ENCODE results near the gene TPTE.
"Not testable (repeated sequence)": the region's sequence is repeated elsewhere in the genome, so short reads cannot be mapped to it uniquely, and the experiment has no call there.

TPTE gene

DNA sequence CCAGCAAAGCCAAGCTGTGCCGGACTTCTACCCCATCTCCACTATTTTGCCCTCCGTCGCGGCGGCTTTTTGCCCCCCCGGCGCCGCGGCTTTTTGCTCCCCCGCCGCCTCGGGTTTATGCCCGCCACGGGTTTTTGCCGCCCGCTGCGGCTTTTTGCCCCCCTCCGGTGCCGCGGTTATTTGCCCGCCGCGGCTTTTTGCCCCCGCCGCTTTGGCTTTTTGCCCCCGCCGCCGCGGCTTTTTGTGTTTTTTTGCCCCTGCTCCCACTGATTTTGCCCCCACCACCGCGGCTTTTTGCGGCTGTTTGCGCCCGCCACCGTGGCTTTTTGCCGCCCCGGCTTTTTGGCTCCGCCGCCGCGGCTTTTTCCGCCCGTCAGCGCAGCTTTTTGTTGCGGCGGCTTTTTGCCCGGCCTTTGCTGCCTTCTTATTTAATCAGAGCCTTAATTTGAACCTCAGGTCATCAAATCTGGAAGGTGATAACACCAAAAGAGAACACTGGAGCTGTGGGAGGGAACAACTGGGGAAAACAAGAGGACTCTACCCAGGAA, 106.0 kb downstream of the TPTE start:
- no peak overlapping the region for H3K18ac ChIP-seq (ENCODE audit: low read length)
- H4K8ac ChIP-seq (ENCODE audit: low read depth, low read length), result no peak overlapping the region
- H2AFZ ChIP-seq (ENCODE audit: insufficient read depth, low read length, poor library complexity), result no peak overlapping the region
- peaks cover 13% of the 10 kb centered on the region for H3K9me3 ChIP-seq (ENCODE audit: insufficient read depth, low read depth, low read length)
- H3K27ac ChIP-seq (ENCODE audit: low read depth, low read length), result no peak overlapping the region
- no peak overlapping the region for H2BK5ac ChIP-seq (ENCODE audit: low read depth, low read length, poor library complexity)
- H2AK5ac ChIP-seq (ENCODE audit: low read length), result no peak overlapping the region
- no peak overlapping the region for H2BK120ac ChIP-seq (ENCODE audit: insufficient read depth, low read length, poor library complexity)
- no peaks in the 10 kb centered on the region for H3K79me2 ChIP-seq (ENCODE audit: control insufficient read depth, insufficient read depth, low read length, poor library complexity)
- no peak overlapping the region for H3K14ac ChIP-seq (ENCODE audit: low read length)
- no peaks in the 10 kb centered on the region for H3K4me1 ChIP-seq (ENCODE audit: control insufficient read depth in 1 of 2, insufficient read depth in 2 of 2, low read length in 2 of 2)
- no peak overlapping the region for H3K23ac ChIP-seq (ENCODE audit: low read length)
- H3K36me3 ChIP-seq (ENCODE audit: control insufficient read depth in 1 of 2, insufficient read depth in 2 of 2, low read length in 2 of 2), result no peaks in the 10 kb centered on the region
- no CpG with 5 or more reads among the region's 47 CpGs for WGBS (ENCODE audit: extremely low coverage, insufficient coverage, insufficient read length)
- DNase-seq, result no peak
- H4K12ac ChIP-seq (ENCODE audit: low read depth, low read length), result no peak overlapping the region
- H3K4me2 ChIP-seq (ENCODE audit: low read length), result no peak overlapping the region
- no peaks in the 10 kb centered on the region for H3K79me1 ChIP-seq (ENCODE audit: low read length)
- H3K9ac ChIP-seq (ENCODE audit: low read length), result no peak overlapping the region
- no peak overlapping the region for H3K4ac ChIP-seq (ENCODE audit: low read depth, low read length)
- H3K27me3 ChIP-seq (ENCODE audit: insufficient read depth, low read length), result no peaks in the 10 kb centered on the region
- no peak overlapping the region for H3K4me3 ChIP-seq (ENCODE audit: low read depth, low read length)
- no peak overlapping the region for H4K91ac ChIP-seq (ENCODE audit: low read depth, low read length)
- H2BK12ac ChIP-seq (ENCODE audit: low read length), result no peak overlapping the region

DNA sequence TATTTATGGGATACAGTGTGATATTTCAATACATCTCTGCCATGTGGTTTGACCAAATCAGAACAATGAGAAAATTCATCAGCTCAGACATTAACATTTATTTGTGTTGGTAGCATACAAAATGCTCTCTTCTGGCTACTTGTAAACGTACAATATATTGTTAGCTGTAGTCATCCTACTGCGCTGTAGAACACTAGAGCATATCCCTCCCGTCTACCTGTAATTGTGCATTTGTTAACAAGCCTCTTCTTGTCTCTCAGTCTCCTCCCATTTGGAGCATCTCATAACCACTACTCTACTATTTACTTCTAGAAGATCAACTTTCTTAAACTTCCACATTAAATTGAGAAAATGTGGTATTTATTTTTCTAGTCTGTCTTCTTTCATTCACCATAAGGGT, 107.9 kb downstream of the TPTE start:
- not testable (repeated sequence) for H4K12ac ChIP-seq (ENCODE audit: low read depth, low read length); H3K79me2 ChIP-seq (ENCODE audit: control insufficient read depth, insufficient read depth, low read length, poor library complexity); H2BK120ac ChIP-seq (ENCODE audit: insufficient read depth, low read length, poor library complexity); H3K79me1 ChIP-seq (ENCODE audit: low read length); H2BK12ac ChIP-seq (ENCODE audit: low read length); DNase-seq; H3K23ac ChIP-seq (ENCODE audit: low read length); H3K14ac ChIP-seq (ENCODE audit: low read length); H4K91ac ChIP-seq (ENCODE audit: low read depth, low read length); H3K4me2 ChIP-seq (ENCODE audit: low read length); H3K27me3 ChIP-seq (ENCODE audit: insufficient read depth, low read length); H2AFZ ChIP-seq (ENCODE audit: insufficient read depth, low read length, poor library complexity); H3K9ac ChIP-seq (ENCODE audit: low read length); H3K27ac ChIP-seq (ENCODE audit: low read depth, low read length); H2BK5ac ChIP-seq (ENCODE audit: low read depth, low read length, poor library complexity); H3K4ac ChIP-seq (ENCODE audit: low read depth, low read length); H3K4me1 ChIP-seq (ENCODE audit: control insufficient read depth in 1 of 2, insufficient read depth in 2 of 2, low read length in 2 of 2); H3K4me3 ChIP-seq (ENCODE audit: low read depth, low read length); H2AK5ac ChIP-seq (ENCODE audit: low read length); H3K36me3 ChIP-seq (ENCODE audit: control insufficient read depth in 1 of 2, insufficient read depth in 2 of 2, low read length in 2 of 2); H4K8ac ChIP-seq (ENCODE audit: low read depth, low read length); H3K18ac ChIP-seq (ENCODE audit: low read length)
- peaks cover 13% of the 10 kb centered on the region for H3K9me3 ChIP-seq (ENCODE audit: insufficient read depth, low read depth, low read length)
- no CpG with 5 or more reads among the region's 3 CpGs for WGBS (ENCODE audit: extremely low coverage, insufficient coverage, insufficient read length)

DNA sequence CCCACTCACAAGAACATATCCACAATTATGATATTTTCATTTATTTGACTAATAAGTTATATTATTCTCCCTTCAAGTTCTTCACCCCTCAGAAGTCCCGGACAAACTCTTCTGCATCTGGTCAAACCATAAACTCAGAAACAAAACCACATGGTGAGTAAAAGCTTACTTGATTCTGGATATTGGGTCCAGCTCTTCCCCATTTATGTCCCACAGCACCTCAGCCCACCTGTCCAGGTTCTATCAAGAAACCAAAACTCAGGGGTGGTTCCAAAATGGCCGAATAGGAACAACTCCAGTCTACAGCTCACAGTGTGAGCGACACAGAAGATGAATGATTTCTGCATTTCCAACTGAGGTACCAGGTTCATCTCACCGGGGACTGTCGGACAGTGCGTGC, 109.4 kb downstream of the TPTE start:
- H3K23ac ChIP-seq (ENCODE audit: low read length); H3K79me2 ChIP-seq (ENCODE audit: control insufficient read depth, insufficient read depth, low read length, poor library complexity); H3K27ac ChIP-seq (ENCODE audit: low read depth, low read length); H2BK12ac ChIP-seq (ENCODE audit: low read length); H4K8ac ChIP-seq (ENCODE audit: low read depth, low read length); H2BK120ac ChIP-seq (ENCODE audit: insufficient read depth, low read length, poor library complexity); H3K4me3 ChIP-seq (ENCODE audit: low read depth, low read length); H3K4me1 ChIP-seq (ENCODE audit: control insufficient read depth in 1 of 2, insufficient read depth in 2 of 2, low read length in 2 of 2); H3K79me1 ChIP-seq (ENCODE audit: low read length); H3K4me2 ChIP-seq (ENCODE audit: low read length); H3K36me3 ChIP-seq (ENCODE audit: control insufficient read depth in 1 of 2, insufficient read depth in 2 of 2, low read length in 2 of 2); H4K12ac ChIP-seq (ENCODE audit: low read depth, low read length); H3K27me3 ChIP-seq (ENCODE audit: insufficient read depth, low read length); H3K9ac ChIP-seq (ENCODE audit: low read length); H2BK5ac ChIP-seq (ENCODE audit: low read depth, low read length, poor library complexity); H2AK5ac ChIP-seq (ENCODE audit: low read length); H4K91ac ChIP-seq (ENCODE audit: low read depth, low read length); H3K4ac ChIP-seq (ENCODE audit: low read depth, low read length); H3K14ac ChIP-seq (ENCODE audit: low read length); H3K18ac ChIP-seq (ENCODE audit: low read length); DNase-seq; H2AFZ ChIP-seq (ENCODE audit: insufficient read depth, low read length, poor library complexity): not testable (repeated sequence)
- H3K9me3 ChIP-seq (ENCODE audit: insufficient read depth, low read depth, low read length), result peaks cover 13% of the 10 kb centered on the region
- WGBS (ENCODE audit: extremely low coverage, insufficient coverage, insufficient read length), result no CpG with 5 or more reads among the region's 6 CpGs

DNA sequence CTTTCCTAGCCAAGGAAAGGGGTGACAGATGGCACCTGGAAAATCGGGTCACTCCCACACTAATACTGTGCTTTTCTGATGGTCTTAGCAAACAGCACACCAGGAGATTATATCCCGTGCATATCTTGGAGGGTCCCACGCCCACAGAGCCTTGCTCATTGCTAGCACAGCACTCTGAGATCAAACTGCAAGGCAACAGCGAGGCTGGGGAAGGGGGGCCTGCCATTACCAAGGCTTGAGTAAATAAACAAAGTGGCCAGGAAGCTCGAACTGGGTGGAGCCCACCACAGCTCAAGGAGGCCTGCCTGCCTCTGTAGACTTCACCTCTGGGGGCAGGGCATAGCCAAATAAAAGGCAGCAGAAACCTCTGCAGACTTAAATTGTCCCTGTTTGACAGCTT, 109.9 kb downstream of the TPTE start:
- H2AK5ac ChIP-seq (ENCODE audit: low read length); H3K4me2 ChIP-seq (ENCODE audit: low read length); H2BK120ac ChIP-seq (ENCODE audit: insufficient read depth, low read length, poor library complexity); H3K27ac ChIP-seq (ENCODE audit: low read depth, low read length); H3K79me1 ChIP-seq (ENCODE audit: low read length); H4K8ac ChIP-seq (ENCODE audit: low read depth, low read length); H3K4ac ChIP-seq (ENCODE audit: low read depth, low read length); H3K14ac ChIP-seq (ENCODE audit: low read length); H4K12ac ChIP-seq (ENCODE audit: low read depth, low read length); H3K4me1 ChIP-seq (ENCODE audit: control insufficient read depth in 1 of 2, insufficient read depth in 2 of 2, low read length in 2 of 2); H3K79me2 ChIP-seq (ENCODE audit: control insufficient read depth, insufficient read depth, low read length, poor library complexity); H2BK5ac ChIP-seq (ENCODE audit: low read depth, low read length, poor library complexity); H4K91ac ChIP-seq (ENCODE audit: low read depth, low read length); DNase-seq; H2BK12ac ChIP-seq (ENCODE audit: low read length); H3K9ac ChIP-seq (ENCODE audit: low read length); H3K36me3 ChIP-seq (ENCODE audit: control insufficient read depth in 1 of 2, insufficient read depth in 2 of 2, low read length in 2 of 2); H3K18ac ChIP-seq (ENCODE audit: low read length); H2AFZ ChIP-seq (ENCODE audit: insufficient read depth, low read length, poor library complexity); H3K27me3 ChIP-seq (ENCODE audit: insufficient read depth, low read length); H3K4me3 ChIP-seq (ENCODE audit: low read depth, low read length); H3K23ac ChIP-seq (ENCODE audit: low read length): not testable (repeated sequence)
- no CpG with 5 or more reads among the region's 5 CpGs for WGBS (ENCODE audit: extremely low coverage, insufficient coverage, insufficient read length)
- peaks cover 13% of the 10 kb centered on the region for H3K9me3 ChIP-seq (ENCODE audit: insufficient read depth, low read depth, low read length)

All from trophoblast cell (in vitro differentiated cells and primary cell).